VCaP (cell line): ENCODE data around the gene CAMKK2.
"Not testable (repeated sequence)": the region's sequence is repeated elsewhere in the genome, so short reads cannot be mapped to it uniquely, and the experiment has no call there.

Source experiments
- H3K27ac ChIP-seq: fragments of 450-650 bp; 2 replicates; pipeline ENCODE4 v1.5.1; 2017
- TF ChIP-seq, protein P1 (sequence below): fragments of 450-650 bp; conservative IDR thresholded peaks from 2 replicates; pipeline ENCODE4 v1.5.1; 2017; ENCODE audit warnings: mild to moderate bottlenecking, moderate library complexity

The CAMKK2 gene

DNA sequence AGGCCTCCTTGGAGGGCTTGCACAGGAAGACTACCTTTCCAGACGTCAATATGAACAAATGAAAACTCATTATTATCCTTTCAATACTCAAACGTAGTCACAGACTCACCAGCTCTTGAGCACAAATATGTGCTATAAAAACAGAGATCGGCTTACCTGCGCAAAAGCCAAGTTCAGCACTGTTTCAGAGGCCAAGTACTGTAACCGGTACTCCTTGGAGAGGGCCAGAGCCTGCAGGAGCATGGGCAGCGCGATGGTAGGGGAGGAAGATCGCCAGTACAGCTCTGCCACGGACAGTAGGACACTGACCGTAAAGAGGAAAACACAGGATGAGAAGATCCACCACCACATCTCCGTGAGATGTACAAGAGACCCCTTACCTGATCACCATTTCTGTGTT, 21.6 kb upstream of the CAMKK2 start:
- H3K27ac ChIP-seq, result no peak overlapping the region; the same call in 1 of the 2 replicates
- TF ChIP-seq, protein P1, sequence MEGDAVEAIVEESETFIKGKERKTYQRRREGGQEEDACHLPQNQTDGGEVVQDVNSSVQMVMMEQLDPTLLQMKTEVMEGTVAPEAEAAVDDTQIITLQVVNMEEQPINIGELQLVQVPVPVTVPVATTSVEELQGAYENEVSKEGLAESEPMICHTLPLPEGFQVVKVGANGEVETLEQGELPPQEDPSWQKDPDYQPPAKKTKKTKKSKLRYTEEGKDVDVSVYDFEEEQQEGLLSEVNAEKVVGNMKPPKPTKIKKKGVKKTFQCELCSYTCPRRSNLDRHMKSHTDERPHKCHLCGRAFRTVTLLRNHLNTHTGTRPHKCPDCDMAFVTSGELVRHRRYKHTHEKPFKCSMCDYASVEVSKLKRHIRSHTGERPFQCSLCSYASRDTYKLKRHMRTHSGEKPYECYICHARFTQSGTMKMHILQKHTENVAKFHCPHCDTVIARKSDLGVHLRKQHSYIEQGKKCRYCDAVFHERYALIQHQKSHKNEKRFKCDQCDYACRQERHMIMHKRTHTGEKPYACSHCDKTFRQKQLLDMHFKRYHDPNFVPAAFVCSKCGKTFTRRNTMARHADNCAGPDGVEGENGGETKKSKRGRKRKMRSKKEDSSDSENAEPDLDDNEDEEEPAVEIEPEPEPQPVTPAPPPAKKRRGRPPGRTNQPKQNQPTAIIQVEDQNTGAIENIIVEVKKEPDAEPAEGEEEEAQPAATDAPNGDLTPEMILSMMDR, result no peak

DNA sequence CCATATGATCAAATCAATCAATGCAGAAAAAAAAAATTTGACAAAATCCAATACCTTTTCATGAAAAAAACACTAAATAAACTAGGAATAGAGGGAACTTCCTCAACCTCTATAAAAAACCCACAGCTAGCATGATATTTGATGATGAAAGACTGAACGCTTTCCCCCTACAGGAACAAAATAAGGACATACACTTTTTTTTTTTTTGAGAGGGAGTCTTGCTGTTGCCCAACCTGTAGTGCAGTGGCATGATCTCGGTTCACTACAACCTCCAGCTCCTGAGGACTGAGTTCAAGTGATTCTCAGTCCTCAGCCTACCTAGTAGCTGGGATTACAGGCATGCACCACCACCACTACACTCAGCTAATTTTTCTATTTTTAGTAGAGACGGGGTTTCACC, 17.9 kb upstream of the CAMKK2 start:
- TF ChIP-seq, protein P1, result no peak
- no peak overlapping the region for H3K27ac ChIP-seq

DNA sequence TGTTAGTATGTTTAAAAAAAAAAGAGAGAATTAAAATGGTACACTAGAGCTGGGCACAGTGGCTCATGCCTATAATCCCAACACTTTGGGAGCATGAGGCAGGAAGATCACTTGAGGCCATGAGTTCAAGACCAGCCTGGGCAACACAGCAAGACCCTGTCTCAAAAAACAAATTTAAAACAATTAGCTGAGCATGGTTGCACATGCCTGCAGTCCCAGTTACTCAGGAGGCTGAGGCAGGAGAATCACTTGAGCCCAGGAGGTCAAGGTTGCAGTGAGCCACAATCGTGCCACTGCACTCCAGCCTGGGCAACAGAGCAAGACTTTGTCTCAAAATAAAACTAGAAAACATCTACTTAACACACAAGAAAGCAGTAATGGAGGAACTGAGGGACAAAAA, 13.7 kb upstream of the CAMKK2 start:
- not testable (repeated sequence) for H3K27ac ChIP-seq

DNA sequence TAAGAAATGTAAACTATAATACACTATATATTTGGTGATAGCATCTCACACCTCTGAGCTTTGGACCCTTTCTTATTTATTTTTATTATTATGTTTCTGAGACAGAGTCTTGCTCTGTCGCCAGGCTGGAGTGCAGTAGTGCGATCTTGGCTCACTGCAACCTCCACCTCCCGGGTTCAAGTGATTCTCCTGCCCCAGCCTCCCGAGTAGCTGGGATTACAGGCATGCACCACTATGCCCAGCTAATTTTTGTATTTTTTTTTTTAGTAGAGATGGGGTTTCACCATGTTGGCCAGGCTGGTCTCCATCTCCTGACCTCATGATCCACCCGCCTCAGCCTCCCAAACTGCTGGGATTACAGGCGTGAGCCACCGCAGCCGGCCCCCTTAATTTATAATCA, 10.9 kb upstream of the CAMKK2 start:
- not testable (repeated sequence) for H3K27ac ChIP-seq

DNA sequence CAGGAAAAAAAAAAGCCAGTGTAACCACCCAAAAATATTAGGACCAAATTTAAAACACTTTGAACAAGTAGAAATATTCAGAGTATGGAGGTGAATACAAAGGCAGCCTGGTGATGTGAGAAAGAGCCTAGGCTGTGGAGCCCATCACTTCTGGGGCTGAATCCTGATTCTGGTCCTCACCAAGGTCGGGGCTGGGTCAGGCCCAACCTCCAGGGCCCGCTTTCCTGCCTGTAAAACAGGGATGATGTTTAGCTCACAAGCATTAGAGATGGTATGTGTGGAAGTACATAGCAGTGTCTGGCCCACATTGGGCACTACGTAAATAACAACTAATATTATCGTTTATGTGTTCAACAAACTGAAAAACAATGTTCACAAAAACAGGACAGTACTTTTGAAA, 7.8 kb upstream of the CAMKK2 start:
- H3K27ac ChIP-seq, result peak overlapping the region; percentile 89; the same call in 1 of the 2 replicates
- TF ChIP-seq, protein P1, result no peak

DNA sequence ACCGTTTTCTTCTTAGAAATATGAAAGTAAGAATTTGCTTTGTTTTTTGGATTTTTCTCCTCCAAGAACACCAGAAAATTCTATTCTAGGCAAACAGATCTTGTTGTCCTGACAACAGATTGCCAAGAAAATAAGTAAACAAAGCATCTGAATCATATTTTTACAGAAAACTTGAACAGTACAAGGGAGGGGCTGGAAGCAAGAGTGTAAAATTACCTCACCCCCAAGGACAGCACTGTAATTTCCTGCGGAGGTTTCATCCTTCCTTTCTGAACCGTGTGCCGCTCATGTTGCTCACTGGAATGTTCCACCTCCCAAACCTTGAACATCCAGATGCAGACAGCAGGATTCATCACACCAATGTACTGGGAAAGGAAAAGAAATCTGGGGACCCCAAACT, 5.4 kb upstream of the CAMKK2 start:
- TF ChIP-seq, protein P1, result no peak
- peak overlapping the region; percentile 89 for H3K27ac ChIP-seq

DNA sequence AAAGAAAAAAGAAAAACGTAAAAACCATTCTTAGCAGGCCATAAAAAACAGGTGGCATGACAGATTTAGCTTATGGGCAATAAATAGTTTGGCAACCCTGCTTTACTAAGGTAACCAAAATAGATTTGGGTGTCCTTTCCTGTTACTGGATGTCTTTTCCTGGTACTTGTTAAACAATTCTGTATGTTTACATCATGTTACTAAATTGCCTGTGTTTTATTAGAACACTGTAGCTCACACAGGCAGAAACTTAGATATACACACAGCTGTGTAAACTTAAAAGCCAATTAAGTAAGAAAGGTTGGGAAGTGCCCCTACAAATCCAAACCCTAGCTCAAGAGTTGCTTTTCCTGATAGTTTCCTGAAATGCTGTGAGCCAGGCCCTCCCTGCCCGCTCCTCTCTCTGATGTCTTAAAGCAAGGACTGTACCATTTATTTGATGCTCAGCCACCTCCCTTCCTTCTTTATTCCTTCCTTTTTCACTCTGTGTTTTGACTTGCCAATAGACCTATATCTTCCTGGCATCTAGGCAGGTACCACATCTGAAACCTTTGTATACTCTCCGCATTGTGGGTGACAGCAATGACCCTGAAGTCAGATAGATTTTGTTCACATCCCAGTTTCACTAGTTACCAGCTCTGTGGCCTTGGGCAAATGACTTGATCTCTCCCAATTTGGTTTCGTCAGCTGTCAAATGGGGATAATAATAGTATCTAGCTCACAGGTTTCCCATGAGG, 3.7 kb upstream of the CAMKK2 start:
- peak overlapping the region; percentile 98 for H3K27ac ChIP-seq
- TF ChIP-seq, protein P1, result no peak

DNA sequence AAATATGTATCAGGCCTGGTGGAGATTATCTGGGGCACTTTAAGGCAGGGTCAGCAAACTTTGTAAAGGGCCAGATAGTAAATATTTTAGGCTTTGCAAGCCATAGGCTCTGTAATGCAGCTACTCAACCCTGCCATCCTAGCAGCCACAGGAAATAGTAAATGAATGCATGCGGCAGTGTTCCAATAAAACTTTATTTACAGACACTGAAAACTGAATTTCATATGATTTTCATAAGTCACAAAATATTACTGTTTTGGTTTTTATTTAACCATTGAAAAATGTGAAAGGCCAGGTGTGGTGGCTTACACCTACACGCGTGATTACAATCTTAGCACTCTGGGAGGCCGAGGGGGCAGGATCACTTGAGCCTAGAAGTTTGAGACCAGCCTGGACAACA, 3.2 kb upstream of the CAMKK2 start:
- peak overlapping the region; percentile 98 for H3K27ac ChIP-seq
- TF ChIP-seq, protein P1, result no peak

DNA sequence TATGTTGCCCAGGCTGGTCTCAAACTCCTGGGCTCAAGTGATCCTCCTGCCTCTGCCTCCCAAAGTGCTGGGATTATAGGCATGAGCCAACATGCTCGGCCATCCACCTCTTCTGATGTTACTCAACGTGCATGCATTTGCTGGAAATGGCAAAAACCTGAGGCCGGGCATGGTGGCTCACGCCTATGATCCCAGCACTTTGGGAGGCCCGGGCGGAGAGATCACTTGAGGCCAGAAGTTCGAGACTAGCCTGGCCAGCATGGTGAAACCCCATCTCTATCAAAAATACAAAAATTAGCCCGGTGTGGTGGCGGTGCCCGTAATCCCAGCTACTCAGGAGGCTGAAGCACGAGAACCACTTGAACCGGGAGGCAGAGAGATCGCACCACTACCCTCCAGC, 1.9 kb upstream of the CAMKK2 start:
- peak overlapping the region; percentile 98 for H3K27ac ChIP-seq
